NCI-H1694 (cell line): Measurements from ENCODE around the gene LTBP1.

Experiments used
- DNase-seq: peaks from one replicate; lab custom pipeline; 2025; lab: John Stamatoyannopoulos, UW

LTBP1 gene

GRCh38 chr2:33267043-33267442, 320.3 kb downstream of the LTBP1 start:
- DNase-seq: no peak

- no peak for DNase-seq
These were observed 321.0 kb downstream of the LTBP1 start for GRCh38 chr2:33267756-33268155.

GRCh38 chr2:33268246-33268831, 321.6 kb downstream of the LTBP1 start:
- no peak for DNase-seq

- no peak for DNase-seq
These were observed 325.2 kb downstream of the LTBP1 start for GRCh38 chr2:33272001-33272400.

- no peak for DNase-seq
These were observed 326.7 kb downstream of the LTBP1 start for GRCh38 chr2:33273479-33273878.

- DNase-seq: no peak
These were observed 327.8 kb downstream of the LTBP1 start for GRCh38 chr2:33274524-33274923.

- DNase-seq: no peak
These were observed 329.1 kb downstream of the LTBP1 start for GRCh38 chr2:33275689-33276444.

GRCh38 chr2:33277002-33277426, 330.3 kb downstream of the LTBP1 start:
- DNase-seq: no peak

- DNase-seq: no peak
These were observed 331.6 kb downstream of the LTBP1 start for GRCh38 chr2:33278245-33278943.

GRCh38 chr2:33284287-33284686, 337.5 kb downstream of the LTBP1 start:
- no peak for DNase-seq

GRCh38 chr2:33287507-33288005, 340.8 kb downstream of the LTBP1 start:
- DNase-seq: no peak

GRCh38 chr2:33288011-33288410, 341.3 kb downstream of the LTBP1 start:
- DNase-seq: no peak

GRCh38 chr2:33289961-33290360, 343.2 kb downstream of the LTBP1 start:
- DNase-seq: no peak

GRCh38 chr2:33291278-33292013, 344.7 kb downstream of the LTBP1 start:
- DNase-seq: no peak

GRCh38 chr2:33292063-33292462, 345.3 kb downstream of the LTBP1 start:
- DNase-seq: no peak

- DNase-seq: no peak
These were observed 346.3 kb downstream of the LTBP1 start for GRCh38 chr2:33292981-33293595.

GRCh38 chr2:33298233-33298632, 351.5 kb downstream of the LTBP1 start:
- DNase-seq: no peak

GRCh38 chr2:33301355-33301754, 354.6 kb downstream of the LTBP1 start:
- no peak for DNase-seq

GRCh38 chr2:33302348-33302747, 355.6 kb downstream of the LTBP1 start:
- DNase-seq: no peak

GRCh38 chr2:33304032-33304864, 357.5 kb downstream of the LTBP1 start:
- peak; percentile 26 for DNase-seq
